Stimulated activated CD8-positive, alpha-beta memory T cell treated with anti-CD3 and anti-CD28 coated beads, Interleukin-12 subunit alpha, Interleukin-12 subunit beta, amount 100 ng/mL, for 24 hours (primary cell): ENCODE results near the gene DOCK1.

Experiments used
- DNase-seq: peaks from one replicate; pipeline ENCODE4 v3.0.0-alpha.2; 2020; ENCODE audit errors: extremely low read depth

The DOCK1 gene

GRCh38 chr10:127218658-127219057 is 313.4 kb downstream of the DOCK1 start:
- no peak for DNase-seq

- no peak for DNase-seq
These were observed 316.1 kb downstream of the DOCK1 start for GRCh38 chr10:127221281-127221680.

- DNase-seq = no peak
These were observed 321.8 kb downstream of the DOCK1 start for GRCh38 chr10:127227027-127227426.

- DNase-seq = no peak
These were observed 322.4 kb downstream of the DOCK1 start for GRCh38 chr10:127227663-127228062.

GRCh38 chr10:127228195-127228787 is 323.1 kb downstream of the DOCK1 start:
- DNase-seq = no peak

GRCh38 chr10:127234306-127234800 is 329.1 kb downstream of the DOCK1 start:
- no peak for DNase-seq

GRCh38 chr10:127236266-127236665 is 331.0 kb downstream of the DOCK1 start:
- no peak for DNase-seq

- no peak for DNase-seq
These were observed 337.7 kb downstream of the DOCK1 start for GRCh38 chr10:127242914-127243313.

- DNase-seq = no peak
These were observed 338.5 kb downstream of the DOCK1 start for GRCh38 chr10:127243490-127244272.

- no peak for DNase-seq
These were observed 340.2 kb downstream of the DOCK1 start for GRCh38 chr10:127245456-127245855.

GRCh38 chr10:127250031-127250430 is 344.8 kb downstream of the DOCK1 start:
- DNase-seq = no peak

GRCh38 chr10:127252818-127253217 is 347.6 kb downstream of the DOCK1 start:
- DNase-seq = no peak

GRCh38 chr10:127254276-127254675 is 349.0 kb downstream of the DOCK1 start:
- DNase-seq = no peak

GRCh38 chr10:127257395-127257794 is 352.2 kb downstream of the DOCK1 start:
- DNase-seq = no peak

GRCh38 chr10:127259347-127259746 is 354.1 kb downstream of the DOCK1 start:
- no peak for DNase-seq

GRCh38 chr10:127262606-127263005 is 357.4 kb downstream of the DOCK1 start:
- DNase-seq = no peak

- no peak for DNase-seq
These were observed 360.1 kb downstream of the DOCK1 start for GRCh38 chr10:127265288-127265687.

- no peak for DNase-seq
These were observed 361.2 kb downstream of the DOCK1 start for GRCh38 chr10:127266431-127266830.

GRCh38 chr10:127267442-127267841 is 362.2 kb downstream of the DOCK1 start:
- DNase-seq = no peak

- DNase-seq = no peak
These were observed 366.8 kb downstream of the DOCK1 start for GRCh38 chr10:127272076-127272475.

- DNase-seq = no peak
These were observed 370.0 kb downstream of the DOCK1 start for GRCh38 chr10:127275272-127275671.

GRCh38 chr10:127275793-127276450 is 370.7 kb downstream of the DOCK1 start:
- no peak for DNase-seq
